GM23248 (cell line): ENCODE data around the gene CENPX. TPM values are rescaled to one million over a fixed set of nuclear protein-coding genes. Genes with fewer than 3 reads are reported as not detected.

Experiments used
- DNase-seq: peaks from one replicate; pipeline ENCODE4 v3.0.0-alpha.2; 2015
- H2AFZ ChIP-seq: fragments of 200-600 bp; sonication (generic); 2 replicates; pipeline ENCODE4 v1.6.1; 2016; ENCODE audit warnings: antibody characterized with exemption
- H3F3A ChIP-seq: fragments of 200-600 bp; sonication (generic); 2 replicates; pipeline ENCODE4 v1.6.1; 2016; ENCODE audit warnings: mild to moderate bottlenecking, antibody characterized with exemption, mixed run types; ENCODE audit not compliant: insufficient read depth
- H3K27ac ChIP-seq: fragments of 200-600 bp; sonication (generic); 2 replicates; pipeline ENCODE4 v1.5.1; 2016; ENCODE audit warnings: mild to moderate bottlenecking
- H3K27me3 ChIP-seq: fragments of 200-600 bp; sonication (generic); replicated peaks from 2 replicates; pipeline ENCODE4 v1.6.1; 2016; ENCODE audit warnings: mild to moderate bottlenecking; ENCODE audit not compliant: insufficient read depth
- H3K36me3 ChIP-seq: fragments of 200-600 bp; sonication (generic); 2 replicates; pipeline ENCODE4 v1.6.1; 2016; ENCODE audit warnings: low read depth, mild to moderate bottlenecking
- H3K4me1 ChIP-seq: fragments of 200-600 bp; sonication (generic); 2 replicates; pipeline ENCODE4 v1.6.1; 2016; ENCODE audit warnings: mild to moderate bottlenecking; ENCODE audit not compliant: insufficient read depth
- H3K4me2 ChIP-seq: fragments of 200-600 bp; sonication (generic); one replicate; pipeline ENCODE4 v1.6.1; 2016; ENCODE audit warnings: mild to moderate bottlenecking; ENCODE audit not compliant: unreplicated experiment
- H3K4me3 ChIP-seq: fragments of 200-600 bp; sonication (generic); 2 replicates; pipeline ENCODE4 v1.5.1; 2016; ENCODE audit warnings: mild to moderate bottlenecking
- H3K79me2 ChIP-seq: fragments of 200-600 bp; sonication (generic); 2 replicates; pipeline ENCODE4 v1.6.1; 2016; ENCODE audit warnings: mild to moderate bottlenecking; ENCODE audit not compliant: insufficient read depth
- H3K9ac ChIP-seq: fragments of 200-600 bp; sonication (generic); 2 replicates; pipeline ENCODE4 v1.6.1; 2016; ENCODE audit warnings: mild to moderate bottlenecking
- H3K9me2 ChIP-seq: fragments of 200-600 bp; sonication (generic); 2 replicates; pipeline ENCODE4 v1.6.1; 2016; ENCODE audit warnings: mixed run types, mild to moderate bottlenecking, moderate library complexity; ENCODE audit not compliant: insufficient read depth
- H3K9me3 ChIP-seq: fragments of 200-600 bp; sonication (generic); one replicate; pipeline ENCODE4 v1.6.1; 2017; ENCODE audit warnings: low read depth
- H4K20me1 ChIP-seq: fragments of 200-600 bp; sonication (generic); 2 replicates; pipeline ENCODE4 v1.6.0; 2016; ENCODE audit not compliant: insufficient read depth
- EZH2 ChIP-seq: fragments of 200-600 bp; sonication (generic); IDR thresholded peaks from 2 replicates; pipeline ENCODE4 v1.6.1; 2018; ENCODE audit warnings: antibody characterized with exemption, mild to moderate bottlenecking; ENCODE audit not compliant: insufficient read depth, poor library complexity, severe bottlenecking
- EZH2phosphoT487 ChIP-seq: fragments of 200-600 bp; sonication (generic); IDR thresholded peaks from 2 replicates; pipeline ENCODE4 v1.6.1; 2018; ENCODE audit warnings: antibody characterized with exemption, moderate library complexity, mild to moderate bottlenecking, low read depth; ENCODE audit not compliant: insufficient read depth
- WGBS, 2 experiments: methylation state at CpG; one replicate each; pipeline ENCODE4 v1.1.6; 2015 to 2017; ENCODE audit warnings: low lambda C conversion rate in 2 of 2, low coverage in 1 of 2; ENCODE audit errors: missing lambda C conversion rate in 2 of 2; 5-methylcytosine and 5-hydroxymethylcytosine counted together
- in situ Hi-C: fragments of 300-500 bp; cut with MboI; formaldehyde crosslinking; loops from 2 replicates; pipeline ENCODE4 v1.15.0; 2020
- polyA plus RNA-seq: library from polyadenylated mRNA; unstranded; fragments of >200 nt; fragmentation: Nextera tagmentation; extraction: Ambion mirVana; gene quantifications from 2 replicates; pipeline ENCODE4 v1.2.1, GENCODE V29; 2016
- total RNA-seq: library from RNA; depleted of rRNA; stranded (reverse); fragments of >200 nt; shearing (Covaris generic); gene quantifications from 2 replicates; pipeline ENCODE4 v1.2.3, GENCODE V29; 2014

Gene CENPX
- total and polyA plus RNA-seq, 2 experiments from 2014 or later: 43.9 to 68.6 TPM

DNA sequence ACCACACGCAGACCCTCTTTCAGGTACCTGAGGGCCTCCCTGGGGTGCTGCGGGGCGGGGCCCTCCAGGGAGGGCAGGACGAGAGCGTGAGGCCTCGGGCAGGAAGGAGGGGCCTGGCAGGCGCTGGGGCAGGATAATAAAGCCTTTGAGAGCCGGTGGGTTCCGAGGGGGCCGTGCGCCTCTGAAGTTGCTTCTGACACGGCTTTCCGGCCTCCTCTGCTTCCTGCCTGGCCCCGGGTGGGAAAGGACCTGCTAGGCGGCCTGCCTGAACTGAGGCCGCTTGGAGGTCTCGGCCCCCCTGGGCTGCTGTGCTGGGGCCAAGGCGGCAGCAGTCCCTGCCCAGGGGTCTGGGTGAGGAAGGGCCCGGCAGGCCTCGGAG is 10.4 kb downstream of the CENPX start:
- in situ Hi-C loops: no loop called here
- Histone ChIP-seq H3K4me3 (no peak overlapping the region), H3K27me3 (no peaks in the 10 kb centered on the region), H3K27ac (no peak overlapping the region), H3K9ac (no peak overlapping the region), H3F3A (no peaks in the 10 kb centered on the region), H3K36me3 (no peaks in the 10 kb centered on the region), H3K9me3 (no peaks in the 10 kb centered on the region), H3K4me1 (no peaks in the 10 kb centered on the region), H3K9me2 (no peaks in the 10 kb centered on the region), H2AFZ (no peak overlapping the region), H3K79me2 (no peaks in the 10 kb centered on the region), H3K4me2 (no peak overlapping the region), H4K20me1 (no peaks in the 10 kb centered on the region)
- WGBS, 2 experiments: 89 to 91% methylated on average over 16 to 20 of the region's 20 CpGs
- DNase-seq: no peak
- TF ChIP-seq EZH2phosphoT487 (no peak), EZH2 (no peak)

DNA sequence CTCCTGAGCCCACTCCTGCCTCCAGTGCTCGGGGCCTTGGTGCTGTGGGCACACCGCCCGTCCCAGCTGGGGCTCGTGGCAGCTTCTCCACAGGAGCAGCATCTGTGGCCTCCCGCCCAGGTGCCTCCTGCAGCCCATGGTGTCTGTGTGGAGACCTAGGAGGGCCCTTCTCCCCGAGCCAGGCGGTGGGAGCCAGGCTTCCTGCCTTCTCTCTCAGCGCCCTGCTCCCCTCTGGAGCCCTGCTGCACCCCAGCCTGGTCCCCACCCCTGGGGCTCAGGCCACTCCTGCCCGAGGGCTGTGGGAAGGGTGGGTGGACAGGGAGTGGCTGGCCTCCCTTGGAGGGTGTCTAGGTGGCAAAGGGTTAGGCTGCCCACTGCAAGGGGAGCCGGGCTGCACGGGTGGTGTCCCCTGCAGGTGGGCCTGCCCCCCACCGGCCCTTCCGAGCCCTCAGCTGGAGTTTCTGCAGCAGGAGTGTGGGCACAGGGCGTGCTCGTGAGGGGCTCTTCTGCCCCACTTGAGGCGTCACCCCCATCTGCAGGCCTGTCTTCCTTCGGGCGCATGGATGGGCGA is 11.0 kb downstream of the CENPX start:
- in situ Hi-C loops: no loop called here
- TF ChIP-seq EZH2phosphoT487: no peak
- no peak for TF ChIP-seq EZH2
- Histone ChIP-seq H3K36me3 (no peaks in the 10 kb centered on the region), H4K20me1 (no peaks in the 10 kb centered on the region), H3K27ac (no peak overlapping the region), H3K79me2 (no peaks in the 10 kb centered on the region), H3K9me3 (no peaks in the 10 kb centered on the region), H2AFZ (no peak overlapping the region), H3K4me2 (no peak overlapping the region), H3K4me1 (0 out of 2 replicates have a peak, but pooled peaks cover under 1% of the 10 kb centered on the region), H3K9ac (no peak overlapping the region), H3K27me3 (no peaks in the 10 kb centered on the region), H3K9me2 (no peaks in the 10 kb centered on the region), H3K4me3 (no peak overlapping the region), H3F3A (no peaks in the 10 kb centered on the region)
- 98 to 99% methylated on average over 14 to 15 of the region's 19 CpGs for WGBS, 2 experiments
- no peak for DNase-seq

DNA sequence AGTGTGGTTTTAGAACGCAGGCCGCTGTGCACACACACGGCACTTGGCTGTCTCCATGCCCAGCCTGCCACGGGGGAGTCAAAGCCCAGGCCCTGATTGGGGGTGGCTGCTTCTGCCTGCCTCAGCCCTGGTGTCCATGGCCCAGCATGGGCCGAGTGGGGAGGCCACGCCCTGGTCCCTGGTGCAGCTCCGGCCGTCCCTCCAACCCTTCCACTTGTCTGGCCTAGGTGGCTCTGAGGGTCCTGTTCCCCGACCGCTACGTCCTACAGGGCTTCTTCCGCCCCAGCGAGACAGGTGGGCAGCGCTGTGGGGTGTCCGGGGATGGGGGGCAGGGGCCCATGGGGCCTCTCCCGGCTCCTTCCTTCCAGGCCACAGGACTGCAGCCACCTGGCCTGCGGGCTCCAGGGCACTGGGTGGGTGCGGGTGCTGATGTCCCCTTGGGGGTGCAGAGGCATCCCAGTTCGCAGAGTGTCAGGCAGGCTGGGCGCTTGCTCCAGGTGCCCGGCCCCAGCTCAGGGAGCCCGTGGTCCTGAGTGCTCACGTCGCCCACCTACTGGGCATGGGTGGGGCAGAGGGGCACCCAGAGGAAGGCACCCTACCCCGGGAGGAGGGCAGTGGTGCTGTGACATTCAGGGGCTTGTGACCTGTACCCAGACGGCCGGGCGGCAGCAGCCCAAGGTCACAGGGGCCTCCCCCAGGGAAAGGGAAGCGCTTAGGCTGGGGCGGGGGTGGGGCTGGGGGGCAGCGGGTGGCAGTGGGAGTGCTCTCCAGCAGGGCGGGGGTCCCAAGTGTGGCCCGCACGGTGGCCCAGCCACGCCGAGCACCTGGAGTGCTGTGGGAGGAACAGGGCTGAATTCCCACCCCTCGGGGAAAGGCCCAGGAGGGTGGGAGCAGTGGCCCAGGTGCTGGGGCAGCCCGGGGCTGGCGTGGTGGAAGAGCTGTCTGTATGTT is 11.8 kb downstream of the CENPX start:
- no peaks in the 10 kb centered on the region for H3K9me2 ChIP-seq
- no peak overlapping the region for H3K27ac ChIP-seq
- no peaks in the 10 kb centered on the region for H3F3A ChIP-seq
- H2AFZ ChIP-seq: no peak overlapping the region
- no peaks in the 10 kb centered on the region for H4K20me1 ChIP-seq
- no peak overlapping the region for H3K4me3 ChIP-seq
- no peaks in the 10 kb centered on the region for H3K79me2 ChIP-seq
- no peaks in the 10 kb centered on the region for H3K27me3 ChIP-seq
- H3K36me3 ChIP-seq: no peaks in the 10 kb centered on the region
- no peak for DNase-seq
- H3K4me2 ChIP-seq: no peak overlapping the region
- no peak overlapping the region for H3K9ac ChIP-seq
- in situ Hi-C loops: no loop called here
- H3K4me1 ChIP-seq: 0 out of 2 replicates have a peak, but pooled peaks cover 7% of the 10 kb centered on the region
- H3K9me3 ChIP-seq: no peaks in the 10 kb centered on the region
- 91 to 92% methylated on average over 25 to 39 of the region's 39 CpGs for WGBS, 2 experiments
- TF ChIP-seq EZH2 (no peak), EZH2phosphoT487 (no peak)

DNA sequence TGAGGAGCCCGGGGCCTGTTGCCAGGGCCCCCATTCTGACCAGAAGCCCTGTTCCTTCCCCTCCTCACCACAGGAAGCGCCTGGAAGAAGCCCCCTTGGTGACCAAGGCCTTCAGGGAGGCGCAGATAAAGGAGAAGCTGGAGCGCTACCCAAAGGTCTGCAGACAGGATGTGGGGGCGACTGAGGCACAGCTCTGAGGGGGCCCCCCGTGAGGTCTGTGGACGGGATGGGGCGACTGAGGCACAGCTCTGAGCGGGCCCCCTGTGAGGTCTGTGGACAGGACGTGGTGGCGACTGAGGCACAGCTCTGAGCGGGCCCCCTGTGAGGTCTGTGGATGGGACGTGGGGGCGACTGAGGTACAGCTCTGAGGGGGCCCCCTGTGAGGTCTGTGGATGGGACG is 13.3 kb downstream of the CENPX start:
- Histone ChIP-seq H3K27me3 (no peaks in the 10 kb centered on the region), H4K20me1 (no peaks in the 10 kb centered on the region), H3F3A (no peaks in the 10 kb centered on the region), H3K4me3 (no peak overlapping the region), H2AFZ (no peak overlapping the region), H3K27ac (no peak overlapping the region), H3K9me3 (no peaks in the 10 kb centered on the region), H3K4me1 (peaks cover 13% of the 10 kb centered on the region), H3K9ac (no peak overlapping the region), H3K4me2 (no peak overlapping the region), H3K36me3 (no peaks in the 10 kb centered on the region), H3K79me2 (no peaks in the 10 kb centered on the region), H3K9me2 (no peaks in the 10 kb centered on the region)
- DNase-seq: no peak
- WGBS, 2 experiments: 94% methylated on average over 15 of the region's 15 CpGs
- in situ Hi-C loops: no loop called here
- no peak for TF ChIP-seq EZH2phosphoT487
- TF ChIP-seq EZH2: no peak
